HG03575 (cell line): Measurements from ENCODE around the gene RBM15.

Source experiments
- ATAC-seq: cut with Tn5 transposase; IDR thresholded peaks from one replicate; pipeline ENCODE4 v1.9.1; 2021; ENCODE audit not compliant: unreplicated experiment, insufficient number of reproducible peaks, low FRiP score; ENCODE audit errors: extremely low read depth

The RBM15 gene

GRCh38 chr1:110338886-110339406, at the start of gene RBM15:
Gene RBM15, plus strand, starts transcription at chr1:110339377. Its CDS starts 29 bp downstream, at chr1:110339406.
- ATAC-seq = peak; percentile 64

DNA sequence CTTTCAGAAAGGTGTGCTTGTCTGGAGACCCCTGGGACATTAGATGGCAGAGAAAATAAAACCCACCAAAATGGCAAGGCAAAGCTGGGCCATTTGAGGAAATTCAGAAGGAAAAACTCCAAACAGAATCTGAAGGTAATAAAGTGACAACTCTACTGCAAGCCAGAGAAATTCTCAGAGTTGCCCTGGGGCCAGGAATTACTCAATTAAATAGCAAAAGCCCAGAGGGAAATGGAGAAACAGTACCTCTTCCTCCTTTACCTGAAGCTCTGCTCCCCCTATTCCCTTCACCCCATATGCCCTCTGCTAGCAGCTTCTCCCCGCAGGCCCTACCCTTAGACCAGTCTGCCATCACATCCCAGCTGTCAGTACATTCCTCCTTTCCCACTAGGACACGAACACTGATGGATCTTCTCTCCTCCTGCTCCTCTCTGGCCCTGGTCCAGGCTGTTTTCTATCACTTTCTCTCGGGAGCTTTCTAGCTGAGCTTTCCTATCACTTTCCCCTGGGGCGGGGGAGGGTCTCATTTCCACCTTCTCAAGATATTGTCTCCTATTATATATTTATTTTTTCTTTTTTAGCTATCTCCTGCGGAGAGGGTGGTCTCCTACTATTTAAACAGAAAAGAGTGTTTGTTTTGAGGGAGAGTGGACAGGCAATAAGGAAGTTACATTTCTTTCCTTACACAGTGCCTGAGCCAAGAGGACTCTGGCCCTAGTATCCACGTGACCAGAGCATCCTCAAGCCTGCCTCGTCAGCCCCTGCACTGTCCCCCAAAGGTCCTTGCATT, 47.7 kb upstream of the RBM15 start:
- no peak for ATAC-seq

DNA sequence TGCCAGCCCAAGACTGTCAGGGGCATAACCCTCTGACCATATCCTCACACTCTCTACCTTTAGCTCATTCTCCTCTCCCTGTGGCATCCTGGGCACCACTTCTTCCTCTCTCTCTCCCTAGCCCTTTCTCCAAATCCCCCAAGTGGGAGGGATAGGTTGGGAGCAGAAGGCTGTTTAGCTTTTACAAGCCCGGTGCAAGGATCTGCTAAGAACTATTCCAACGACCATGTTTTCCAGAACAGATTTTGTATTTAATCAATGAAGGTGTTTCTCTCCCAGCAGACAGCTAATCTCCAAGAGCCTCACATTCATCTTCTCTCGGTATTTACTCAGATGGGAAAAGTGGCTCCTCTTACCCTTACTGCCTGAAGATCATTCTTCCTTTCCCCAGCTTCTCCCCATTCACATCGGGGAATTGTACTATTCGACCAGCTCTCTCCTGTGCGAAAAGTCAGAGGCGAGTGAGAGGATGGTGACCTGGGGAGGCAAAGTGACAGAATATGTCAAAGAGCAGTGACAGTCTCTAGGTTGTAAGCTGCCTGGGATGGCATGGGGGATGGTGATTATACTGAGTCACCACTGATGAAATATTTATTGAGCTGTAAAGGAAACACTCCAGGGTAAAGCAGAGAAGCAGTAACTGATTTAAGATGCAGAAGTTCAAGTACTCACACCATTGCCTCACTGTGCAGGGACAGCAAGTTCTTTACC, 47.0 kb upstream of the RBM15 start:
- ATAC-seq = no peak

DNA sequence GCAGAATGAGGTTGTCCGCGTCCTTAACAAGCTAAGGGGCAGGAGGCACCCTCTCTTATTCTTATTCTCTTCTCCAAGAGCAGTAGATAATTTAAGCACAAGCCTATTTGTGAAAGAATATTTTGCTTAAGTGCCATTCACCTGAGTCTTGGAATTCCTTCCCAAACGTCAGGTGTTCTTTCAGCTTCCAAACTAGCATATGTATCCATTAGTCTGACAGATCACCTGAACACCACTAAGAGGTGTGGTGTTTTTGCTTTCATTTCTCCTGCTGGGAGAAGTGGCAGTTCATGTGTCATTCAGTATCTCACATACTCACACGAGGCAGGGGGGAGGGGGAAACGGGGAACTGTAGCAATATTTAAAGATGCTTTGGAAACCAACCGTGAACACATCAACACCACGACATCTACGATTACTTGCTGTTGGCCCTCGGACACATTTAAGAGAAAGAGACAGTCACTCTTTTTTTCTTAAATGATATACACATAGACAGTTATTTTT, 45.5 kb upstream of the RBM15 start:
- ATAC-seq = no peak

DNA sequence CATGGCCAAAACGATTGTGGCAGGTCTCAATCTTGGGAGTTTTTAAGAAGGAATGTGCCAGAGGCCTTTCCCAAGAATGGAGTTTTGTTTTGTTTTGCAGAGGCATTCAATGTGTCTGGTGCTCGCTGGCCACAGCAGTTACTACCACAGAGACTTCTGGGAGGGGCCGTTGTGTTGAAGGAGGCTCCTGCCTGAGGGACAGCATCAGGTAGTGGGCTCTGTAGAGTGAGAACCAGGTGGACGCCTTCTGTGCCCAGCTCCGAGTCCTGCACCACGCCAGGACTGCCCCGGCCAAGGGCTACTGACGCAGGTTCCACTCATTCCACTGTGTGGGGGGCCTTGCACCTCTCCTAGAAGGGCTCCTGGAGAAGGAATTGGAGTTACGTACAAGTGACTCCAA, 44.9 kb upstream of the RBM15 start:
- ATAC-seq = no peak

GRCh38 chr1:110298991-110299390, 40.2 kb upstream of the RBM15 start:
- ATAC-seq = no peak

DNA sequence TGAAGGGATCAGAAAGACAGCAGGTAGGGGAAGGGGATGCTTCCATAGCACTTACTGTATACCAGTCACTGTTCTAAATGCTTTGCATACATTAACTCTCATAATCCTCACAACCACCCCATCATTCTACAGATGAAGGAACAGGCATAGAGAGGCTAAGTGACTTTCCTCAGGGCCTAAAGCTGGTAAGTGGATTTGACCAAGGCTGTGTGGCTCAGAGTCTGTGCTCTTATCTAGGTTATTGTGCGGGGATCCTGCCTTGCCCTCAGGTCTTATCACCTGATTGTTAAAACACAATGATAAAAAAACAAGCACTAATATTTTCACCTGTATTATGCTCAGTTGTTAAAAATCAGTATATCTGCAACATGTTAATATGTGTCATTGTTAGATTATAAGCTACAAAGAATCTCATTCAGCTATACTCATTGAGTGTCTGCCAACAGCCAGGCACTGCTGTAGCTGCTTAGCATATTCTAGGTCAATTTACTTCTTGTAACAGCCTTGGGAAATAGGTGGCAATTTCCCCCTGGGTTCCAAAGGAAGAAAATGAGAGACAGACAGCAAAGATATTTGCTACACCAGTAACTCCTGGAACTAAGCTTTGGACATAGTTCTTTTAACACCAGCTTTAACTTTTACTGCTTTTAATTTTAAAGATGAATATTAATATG, 38.6 kb upstream of the RBM15 start:
- no peak for ATAC-seq

GRCh38 chr1:110302836-110303235, 36.3 kb upstream of the RBM15 start:
- no peak for ATAC-seq

- ATAC-seq = no peak
Observed at GRCh38 chr1:110305900-110306420, 33.2 kb upstream of the RBM15 start.

- ATAC-seq = no peak
Observed at GRCh38 chr1:110307239-110307974, 31.8 kb upstream of the RBM15 start.

DNA sequence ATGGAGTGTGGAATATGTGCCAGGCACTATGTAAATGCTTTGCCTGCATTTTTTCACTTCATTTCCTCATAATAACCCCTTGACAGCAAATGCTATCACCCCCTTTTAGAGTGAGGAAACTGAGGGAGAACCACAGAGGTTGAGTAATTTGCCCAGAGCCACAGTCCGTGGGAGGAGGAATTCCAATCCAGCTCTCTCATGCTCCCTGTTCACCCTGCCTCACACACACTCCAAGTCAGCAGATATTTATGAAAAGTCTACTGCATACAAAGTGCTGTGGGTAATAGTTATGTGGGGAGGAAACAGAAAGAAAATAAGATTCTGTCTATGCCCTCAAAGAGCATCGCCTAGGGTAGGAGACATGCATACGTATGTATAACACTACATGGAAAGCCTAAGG, 30.9 kb upstream of the RBM15 start:
- no peak for ATAC-seq

GRCh38 chr1:110309139-110309538, 30.0 kb upstream of the RBM15 start:
- ATAC-seq = no peak

- no peak for ATAC-seq
Observed at GRCh38 chr1:110309767-110310166, 29.4 kb upstream of the RBM15 start.

DNA sequence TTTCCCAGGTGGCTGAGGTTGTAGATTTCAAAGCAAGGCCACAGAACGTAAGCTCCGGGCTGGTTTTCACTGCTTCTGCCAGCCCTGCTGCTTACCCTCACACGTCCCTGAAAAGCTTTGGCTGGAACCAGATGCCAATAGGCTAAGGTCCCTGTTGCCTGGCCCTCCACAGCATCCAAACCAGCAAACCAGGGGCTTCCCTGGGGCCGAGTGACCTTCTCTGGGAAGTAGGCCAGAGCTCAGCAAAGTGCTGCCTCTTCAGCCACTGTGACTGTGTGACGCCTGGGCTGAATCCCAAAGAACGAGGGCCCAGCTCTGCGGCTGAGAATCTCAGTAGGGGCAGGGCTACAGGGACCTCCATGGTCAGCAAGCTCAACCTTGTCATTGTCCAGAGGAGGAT, 28.9 kb upstream of the RBM15 start:
- no peak for ATAC-seq

DNA sequence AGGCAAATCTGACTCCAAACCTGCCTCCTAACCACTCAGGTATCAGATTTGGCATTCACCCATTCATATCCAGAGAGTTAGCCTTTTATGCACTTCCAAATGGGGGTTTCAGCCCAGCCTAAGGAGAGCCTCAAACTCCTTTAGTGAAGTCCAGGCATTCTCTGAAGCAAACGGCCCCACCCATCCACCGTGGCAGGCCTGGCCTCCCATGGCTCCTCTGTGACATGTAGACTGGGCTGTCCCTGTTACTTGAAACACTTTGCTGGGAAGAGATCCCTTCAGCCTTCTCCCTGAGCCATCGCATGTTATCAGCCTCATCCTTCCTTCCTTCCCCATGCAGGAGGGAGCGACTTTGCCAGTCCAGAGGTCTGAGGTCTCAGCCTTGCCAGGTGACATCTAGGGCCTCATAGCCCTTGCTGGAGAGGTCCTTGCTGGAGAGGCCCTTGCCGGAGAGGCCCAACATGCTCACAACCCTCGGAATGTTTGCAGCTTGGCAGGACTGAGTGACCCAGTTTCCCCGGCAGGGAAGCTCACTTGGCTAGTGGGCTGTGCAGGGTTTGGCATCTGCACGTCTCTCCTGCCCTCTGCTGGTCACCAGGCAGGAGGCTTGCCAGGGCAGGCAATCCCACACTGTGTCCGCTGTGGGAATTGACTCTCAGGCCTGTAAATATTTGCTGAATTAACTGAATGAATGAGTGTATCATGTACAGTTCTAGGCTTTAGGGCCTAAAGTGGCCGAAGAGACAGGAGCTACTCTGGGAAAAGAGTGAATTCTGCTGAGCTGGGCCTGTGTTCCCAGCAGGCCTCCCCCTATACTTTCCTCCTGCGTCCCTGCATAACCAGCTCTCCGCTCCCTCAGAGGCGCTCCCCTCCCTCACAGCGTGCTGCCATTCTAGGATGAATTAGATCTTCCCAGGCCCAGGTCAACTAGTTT, 26.7 kb upstream of the RBM15 start:
- ATAC-seq = no peak

DNA sequence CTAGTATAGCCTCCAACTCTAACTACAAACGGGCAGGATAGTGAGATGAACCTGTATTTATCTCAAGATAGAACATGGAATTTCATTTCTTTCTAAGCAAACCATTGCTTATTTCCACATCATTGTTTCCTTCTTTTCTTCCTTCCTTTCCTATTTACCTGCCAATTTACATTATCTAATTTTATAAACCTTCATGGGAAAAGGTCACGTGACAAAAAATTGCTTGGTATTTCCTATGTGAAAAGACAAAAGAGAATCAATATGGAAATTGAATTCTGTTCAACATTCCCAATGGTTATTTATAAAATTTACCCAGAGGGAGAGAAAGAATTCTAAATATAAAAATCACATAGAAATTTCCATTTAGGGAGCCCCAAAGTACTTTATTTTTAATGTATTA, 22.4 kb upstream of the RBM15 start:
- no peak for ATAC-seq

GRCh38 chr1:110318046-110318445, 21.1 kb upstream of the RBM15 start:
- no peak for ATAC-seq
